Measurements from ENCODE around the gene FOXF2. TPM values are rescaled to one million over a fixed set of nuclear protein-coding genes. Genes with fewer than 3 reads are reported as not detected.

The FOXF2 gene
- total RNA-seq, 1 donor from 2014 or later = 5.2 TPM

GRCh38 chr6:1426416-1426815 is 37.0 kb downstream of the FOXF2 start:
- no peak for TF ChIP-seq CTCF (IDR thresholded peaks at IDR 0.05)
- Histone ChIP-seq H3K4me3 (no peak overlapping the region), H3K27me3 (no peaks in the 10 kb centered on the region), H3K27ac (no peak overlapping the region), H3K4me1 (no peaks in the 10 kb centered on the region), H3K9me3 (no peaks in the 10 kb centered on the region), H3K36me3 (no peaks in the 10 kb centered on the region)
- intact Hi-C loops (cut with DNase I) = no loop called here
- peak in 1 of 2 donors; percentile 45 for DNase-seq (ENCODE audit: low spot score in 2 of 2)

- no peak for TF ChIP-seq CTCF (IDR thresholded peaks at IDR 0.05)
- Histone ChIP-seq H3K27ac (no peak overlapping the region), H3K4me3 (no peak overlapping the region), H3K9me3 (no peaks in the 10 kb centered on the region), H3K4me1 (no peaks in the 10 kb centered on the region), H3K27me3 (no peaks in the 10 kb centered on the region), H3K36me3 (no peaks in the 10 kb centered on the region)
- intact Hi-C loops (cut with DNase I) = loop anchor here (2.0 to 5.0 kb wide), 2 partner anchors 639 to 841 kb away; no protein-coding TSS in a partner anchor
- no peak for DNase-seq (ENCODE audit: low spot score in 2 of 2)
Measured at GRCh38 chr6:1435806-1436205, 46.4 kb downstream of the FOXF2 start.

- H3K27me3 ChIP-seq = no peaks in the 10 kb centered on the region
- no peak overlapping the region for H3K4me3 ChIP-seq
- no peaks in the 10 kb centered on the region for H3K9me3 ChIP-seq
- DNase-seq (ENCODE audit: low spot score in 2 of 2) = no peak
- intact Hi-C loops (cut with DNase I) = loop anchor here (2.0 to 5.0 kb wide), 2 partner anchors 639 to 842 kb away; no protein-coding TSS in a partner anchor
- no peaks in the 10 kb centered on the region for H3K36me3 ChIP-seq
- TF ChIP-seq CTCF (IDR thresholded peaks at IDR 0.05) = peak; percentile 57 to 78 (median 69)
- H3K4me1 ChIP-seq = no peaks in the 10 kb centered on the region
- no peak overlapping the region for H3K27ac ChIP-seq
Measured at GRCh38 chr6:1436334-1437306, 47.2 kb downstream of the FOXF2 start.

GRCh38 chr6:1437553-1438406 is 48.4 kb downstream of the FOXF2 start:
- no peak overlapping the region for H3K27ac ChIP-seq
- no peak for DNase-seq (ENCODE audit: low spot score in 2 of 2)
- no peaks in the 10 kb centered on the region for H3K9me3 ChIP-seq
- H3K4me1 ChIP-seq = no peaks in the 10 kb centered on the region
- intact Hi-C loops (cut with DNase I) = loop anchor here (2.0 to 5.0 kb wide), 2 partner anchors 640 to 843 kb away; no protein-coding TSS in a partner anchor
- no peaks in the 10 kb centered on the region for H3K36me3 ChIP-seq
- H3K27me3 ChIP-seq = no peaks in the 10 kb centered on the region
- TF ChIP-seq CTCF (IDR thresholded peaks at IDR 0.05) = no peak
- no peak overlapping the region for H3K4me3 ChIP-seq

- no peaks in the 10 kb centered on the region for H3K9me3 ChIP-seq
- intact Hi-C loops (cut with DNase I) = loop anchor here (5.0 kb wide), 1 partner anchor 641 kb away; no protein-coding TSS in a partner anchor
- no peak for DNase-seq (ENCODE audit: low spot score in 2 of 2)
Measured at GRCh38 chr6:1438471-1438881, 49.1 kb downstream of the FOXF2 start.

More at GRCh38 chr6:1438471-1438881, 49.1 kb downstream of the FOXF2 start:
- Histone ChIP-seq H3K27me3 (no peaks in the 10 kb centered on the region), H3K4me1 (no peaks in the 10 kb centered on the region), H3K4me3 (no peak overlapping the region), H3K36me3 (no peaks in the 10 kb centered on the region), H3K27ac (no peak overlapping the region)
- no peak for TF ChIP-seq CTCF (IDR thresholded peaks at IDR 0.05)

Measured in ascending aorta (tissue), 2 donors.